ENCODE measurements around the gene SSBP1.
"Not testable (repeated sequence)": the region's sequence is repeated elsewhere in the genome, so short reads cannot be mapped to it uniquely, and the experiment has no call there.

SSBP1 gene

DNA sequence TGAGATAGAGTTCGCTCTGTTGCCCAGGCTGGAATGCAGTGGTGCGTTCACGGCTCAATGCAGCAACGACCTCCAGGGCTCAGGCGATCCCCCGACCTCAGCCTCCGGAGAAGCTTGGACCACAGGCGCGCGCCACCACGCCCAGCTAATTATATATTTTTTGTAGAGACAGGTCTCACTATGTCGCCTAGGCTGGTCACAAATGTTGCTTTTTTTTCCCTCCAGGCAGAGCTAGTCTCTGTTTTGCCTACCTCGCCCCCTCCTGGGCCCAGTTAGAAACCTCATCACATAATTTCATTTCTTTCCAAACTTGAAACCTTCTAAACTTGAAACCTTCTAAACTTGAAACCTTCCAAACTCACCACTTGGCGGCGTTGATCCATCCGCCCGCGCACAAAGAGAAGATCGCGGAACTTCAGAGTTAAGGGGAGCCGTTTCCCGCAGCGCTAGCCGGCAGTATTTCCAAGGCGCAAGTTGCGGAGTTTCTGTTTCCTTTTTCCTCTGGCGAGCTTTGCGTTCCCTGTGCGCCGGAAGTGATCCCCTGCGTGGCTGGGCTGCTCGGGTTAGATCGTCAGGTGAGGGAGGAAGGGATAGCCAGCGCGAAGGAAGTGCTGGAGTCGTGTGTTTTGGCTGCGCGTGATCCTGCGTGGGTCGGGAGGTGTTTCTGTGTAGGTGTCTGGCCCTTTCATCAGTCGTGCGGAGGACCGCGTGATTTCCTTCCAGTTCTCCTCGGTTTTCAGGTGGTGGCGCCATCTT is at the start of gene SSBP1:
Gene SSBP1 (plus strand): TSS at position 523 of the 756 bp plus-strand sequence. CDS start 809 bp downstream, outside the sequence.
- no peaks in the 10 kb centered on the region for H3K27me3 ChIP-seq (ENCODE audit: control insufficient read depth, insufficient read depth, low read length)
- no peaks in the 10 kb centered on the region for H3K9me3 ChIP-seq (ENCODE audit: control insufficient read depth, insufficient read depth, low read depth, low read length)
- H3K9ac ChIP-seq (ENCODE audit: low read length): peak within 1 kb of the TSS; percentile 90

GRCh38 chr7:141689072-141689825 is 48.9 kb upstream of the SSBP1 start:
- not testable (repeated sequence) for H3K27me3 ChIP-seq (ENCODE audit: control insufficient read depth, insufficient read depth, low read length); H3K4me1 ChIP-seq (ENCODE audit: control insufficient read depth, insufficient read depth, low read length)

More for the DNA sequence above, at the start of gene SSBP1:
- Histone ChIP-seq H3K27ac (ENCODE audit: low read depth, low read length) (peak within 1 kb of the TSS; percentile 74), H3K4me3 (ENCODE audit: low read depth, low read length) (peak within 1 kb of the TSS; percentile 87), H3K4me1 (ENCODE audit: control insufficient read depth, insufficient read depth, low read length) (peaks cover 4% of the 10 kb centered on the region), H3K36me3 (ENCODE audit: control insufficient read depth, insufficient read depth, low read length) (peaks cover 38% of the 10 kb centered on the region)

DNA sequence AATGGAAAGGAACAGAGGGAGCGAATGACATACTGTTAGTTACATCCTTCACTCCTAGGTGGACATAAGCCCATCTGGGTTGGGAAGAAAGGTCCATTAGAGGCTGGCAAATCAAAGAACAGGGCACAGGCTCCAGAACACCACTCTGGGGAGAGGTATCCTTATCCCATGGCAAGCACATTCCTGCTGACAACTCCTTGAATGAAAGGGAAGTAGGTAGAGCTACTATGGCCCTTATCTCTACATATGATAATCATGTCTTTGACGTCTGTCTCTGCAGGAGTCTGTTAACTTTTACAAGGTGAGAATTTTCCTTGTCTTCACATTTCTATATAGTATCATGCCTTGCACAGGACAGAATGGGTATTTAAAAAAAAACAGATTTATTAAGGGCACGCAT is 46.6 kb upstream of the SSBP1 start:
- Histone ChIP-seq H3K4me1 (ENCODE audit: control insufficient read depth, insufficient read depth, low read length) (peaks cover 10% of the 10 kb centered on the region), H3K4me3 (ENCODE audit: low read depth, low read length) (no peak overlapping the region)

More at GRCh38 chr7:141689072-141689825, 48.9 kb upstream of the SSBP1 start:
- not testable (repeated sequence) for H3K9me3 ChIP-seq (ENCODE audit: control insufficient read depth, insufficient read depth, low read depth, low read length); H3K27ac ChIP-seq (ENCODE audit: low read depth, low read length); H3K4me3 ChIP-seq (ENCODE audit: low read depth, low read length); H3K9ac ChIP-seq (ENCODE audit: low read length)
- H3K36me3 ChIP-seq (ENCODE audit: control insufficient read depth, insufficient read depth, low read length): peaks cover 13% of the 10 kb centered on the region

DNA sequence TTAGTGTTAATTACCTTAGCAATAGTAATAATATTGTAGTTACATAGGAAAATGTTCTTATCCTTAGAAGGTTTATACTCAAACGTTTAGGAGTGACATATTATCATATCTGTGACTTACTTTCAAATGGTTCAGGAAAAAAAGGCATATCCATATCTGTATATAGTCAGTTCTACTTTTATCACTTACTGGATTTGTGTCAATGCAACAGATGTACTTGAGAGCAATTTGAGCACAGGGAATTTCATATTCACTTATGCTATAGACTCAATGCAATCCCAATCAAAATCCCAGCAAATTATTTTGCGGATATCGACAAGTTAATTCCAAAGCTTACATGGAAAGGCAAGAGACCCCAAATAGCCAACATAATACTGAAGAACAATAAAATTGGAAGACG is 46.2 kb upstream of the SSBP1 start:
- no peaks in the 10 kb centered on the region for H3K36me3 ChIP-seq (ENCODE audit: control insufficient read depth, insufficient read depth, low read length)
- H3K4me1 ChIP-seq (ENCODE audit: control insufficient read depth, insufficient read depth, low read length): peaks cover 10% of the 10 kb centered on the region
- no peak overlapping the region for H3K9ac ChIP-seq (ENCODE audit: low read length)
- no peak overlapping the region for H3K4me3 ChIP-seq (ENCODE audit: low read depth, low read length)
- no peaks in the 10 kb centered on the region for H3K27me3 ChIP-seq (ENCODE audit: control insufficient read depth, insufficient read depth, low read length)
- no peak overlapping the region for H3K27ac ChIP-seq (ENCODE audit: low read depth, low read length)
- H3K9me3 ChIP-seq (ENCODE audit: control insufficient read depth, insufficient read depth, low read depth, low read length): no peaks in the 10 kb centered on the region

More for the DNA sequence above, 46.6 kb upstream of the SSBP1 start:
- H3K27ac ChIP-seq (ENCODE audit: low read depth, low read length): no peak overlapping the region
- H3K27me3 ChIP-seq (ENCODE audit: control insufficient read depth, insufficient read depth, low read length): no peaks in the 10 kb centered on the region
- no peaks in the 10 kb centered on the region for H3K36me3 ChIP-seq (ENCODE audit: control insufficient read depth, insufficient read depth, low read length)
- no peaks in the 10 kb centered on the region for H3K9me3 ChIP-seq (ENCODE audit: control insufficient read depth, insufficient read depth, low read depth, low read length)
- H3K9ac ChIP-seq (ENCODE audit: low read length): no peak overlapping the region

- Histone ChIP-seq H3K9ac (ENCODE audit: low read length) (no peak overlapping the region), H3K27ac (ENCODE audit: low read depth, low read length) (no peak overlapping the region), H3K27me3 (ENCODE audit: control insufficient read depth, insufficient read depth, low read length) (no peaks in the 10 kb centered on the region), H3K36me3 (ENCODE audit: control insufficient read depth, insufficient read depth, low read length) (no peaks in the 10 kb centered on the region), H3K4me3 (ENCODE audit: low read depth, low read length) (no peak overlapping the region), H3K4me1 (ENCODE audit: control insufficient read depth, insufficient read depth, low read length) (peaks cover 15% of the 10 kb centered on the region), H3K9me3 (ENCODE audit: control insufficient read depth, insufficient read depth, low read depth, low read length) (no peaks in the 10 kb centered on the region)
These were observed 45.1 kb upstream of the SSBP1 start for GRCh38 chr7:141693082-141693481.

GRCh38 chr7:141695803-141696289 is 42.3 kb upstream of the SSBP1 start:
- H3K36me3 ChIP-seq (ENCODE audit: control insufficient read depth, insufficient read depth, low read length): no peaks in the 10 kb centered on the region
- no peaks in the 10 kb centered on the region for H3K27me3 ChIP-seq (ENCODE audit: control insufficient read depth, insufficient read depth, low read length)
- peaks cover 23% of the 10 kb centered on the region for H3K4me1 ChIP-seq (ENCODE audit: control insufficient read depth, insufficient read depth, low read length)
- no peak overlapping the region for H3K9ac ChIP-seq (ENCODE audit: low read length)
- H3K9me3 ChIP-seq (ENCODE audit: control insufficient read depth, insufficient read depth, low read depth, low read length): no peaks in the 10 kb centered on the region
- H3K27ac ChIP-seq (ENCODE audit: low read depth, low read length): no peak overlapping the region
- no peak overlapping the region for H3K4me3 ChIP-seq (ENCODE audit: low read depth, low read length)

DNA sequence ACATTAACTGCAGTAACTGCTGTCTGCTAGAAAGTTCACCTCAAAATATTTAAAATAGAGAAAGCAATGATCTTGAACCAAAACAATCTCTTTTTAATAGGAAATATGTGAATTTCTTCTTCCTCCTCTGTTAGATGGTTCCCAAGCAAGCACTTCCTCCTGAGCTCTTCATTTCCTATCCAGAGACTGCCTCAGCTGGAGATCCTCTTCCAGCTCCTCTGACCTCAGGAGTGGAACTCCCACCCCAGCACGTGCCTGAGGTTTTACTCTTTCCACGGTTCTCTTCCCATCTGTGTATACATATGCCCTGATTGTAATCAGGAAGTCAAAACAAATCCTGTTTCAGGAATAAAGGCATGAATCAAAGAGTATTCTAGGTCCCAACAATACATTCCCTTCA is 41.8 kb upstream of the SSBP1 start:
- Histone ChIP-seq H3K36me3 (ENCODE audit: control insufficient read depth, insufficient read depth, low read length) (no peaks in the 10 kb centered on the region), H3K27ac (ENCODE audit: low read depth, low read length) (no peak overlapping the region), H3K9ac (ENCODE audit: low read length) (no peak overlapping the region), H3K27me3 (ENCODE audit: control insufficient read depth, insufficient read depth, low read length) (no peaks in the 10 kb centered on the region), H3K4me3 (ENCODE audit: low read depth, low read length) (no peak overlapping the region), H3K9me3 (ENCODE audit: control insufficient read depth, insufficient read depth, low read depth, low read length) (no peaks in the 10 kb centered on the region), H3K4me1 (ENCODE audit: control insufficient read depth, insufficient read depth, low read length) (peaks cover 21% of the 10 kb centered on the region)

GRCh38 chr7:141697211-141697871 is 40.8 kb upstream of the SSBP1 start:
- Histone ChIP-seq H3K4me3 (ENCODE audit: low read depth, low read length) (no peak overlapping the region), H3K9me3 (ENCODE audit: control insufficient read depth, insufficient read depth, low read depth, low read length) (no peaks in the 10 kb centered on the region), H3K4me1 (ENCODE audit: control insufficient read depth, insufficient read depth, low read length) (peaks cover 15% of the 10 kb centered on the region; the same call in 1 of the 2 replicates), H3K27me3 (ENCODE audit: control insufficient read depth, insufficient read depth, low read length) (peaks cover 2% of the 10 kb centered on the region), H3K27ac (ENCODE audit: low read depth, low read length) (no peak overlapping the region), H3K36me3 (ENCODE audit: control insufficient read depth, insufficient read depth, low read length) (no peaks in the 10 kb centered on the region), H3K9ac (ENCODE audit: low read length) (no peak overlapping the region)

DNA sequence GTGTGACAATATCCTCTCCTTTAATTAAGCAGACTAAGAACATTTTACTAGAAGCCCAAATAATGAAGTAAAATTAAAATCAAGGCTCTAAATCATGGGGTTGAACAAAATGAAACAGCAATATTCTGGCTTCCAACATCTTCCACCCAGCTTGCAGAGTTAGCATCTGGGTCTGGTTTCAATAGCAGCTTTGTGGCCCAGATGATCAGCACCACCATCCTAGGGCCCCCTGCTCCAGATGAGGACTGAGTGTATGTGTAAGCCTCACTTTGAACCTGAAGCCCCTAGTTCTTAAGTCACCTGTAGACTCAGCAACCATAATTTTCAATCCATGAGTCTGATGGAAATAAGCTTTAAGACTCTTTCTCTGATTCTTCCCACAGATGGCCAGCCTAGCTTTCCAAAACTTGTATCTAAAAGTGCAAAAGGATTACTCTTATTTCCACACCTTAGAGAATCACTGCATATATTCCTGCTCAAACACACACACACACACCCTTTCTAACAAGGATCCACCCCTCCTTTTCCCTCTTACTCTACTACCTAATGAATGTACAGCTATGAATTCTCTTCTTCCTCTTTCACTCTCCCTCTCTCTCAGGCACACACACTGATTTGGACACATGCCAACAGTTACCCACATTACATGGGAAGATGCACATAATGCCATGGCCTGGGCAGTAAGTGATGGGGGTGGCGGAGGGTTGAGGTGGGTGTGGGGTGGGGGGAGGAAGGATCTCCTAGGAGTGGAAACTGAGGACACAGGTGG is 39.7 kb upstream of the SSBP1 start:
- Histone ChIP-seq H3K9ac (ENCODE audit: low read length) (no peak overlapping the region), H3K27ac (ENCODE audit: low read depth, low read length) (no peak overlapping the region), H3K36me3 (ENCODE audit: control insufficient read depth, insufficient read depth, low read length) (no peaks in the 10 kb centered on the region), H3K27me3 (ENCODE audit: control insufficient read depth, insufficient read depth, low read length) (peaks cover 13% of the 10 kb centered on the region), H3K9me3 (ENCODE audit: control insufficient read depth, insufficient read depth, low read depth, low read length) (no peaks in the 10 kb centered on the region), H3K4me1 (ENCODE audit: control insufficient read depth, insufficient read depth, low read length) (peaks cover 15% of the 10 kb centered on the region; the same call in 1 of the 2 replicates), H3K4me3 (ENCODE audit: low read depth, low read length) (no peak overlapping the region)

- Histone ChIP-seq H3K36me3 (ENCODE audit: control insufficient read depth, insufficient read depth, low read length) (no peaks in the 10 kb centered on the region), H3K9me3 (ENCODE audit: control insufficient read depth, insufficient read depth, low read depth, low read length) (no peaks in the 10 kb centered on the region), H3K27ac (ENCODE audit: low read depth, low read length) (no peak overlapping the region), H3K9ac (ENCODE audit: low read length) (no peak overlapping the region), H3K27me3 (ENCODE audit: control insufficient read depth, insufficient read depth, low read length) (peaks cover 16% of the 10 kb centered on the region), H3K4me1 (ENCODE audit: control insufficient read depth, insufficient read depth, low read length) (peaks cover 22% of the 10 kb centered on the region; the same call in 1 of the 2 replicates), H3K4me3 (ENCODE audit: low read depth, low read length) (no peak overlapping the region)
These were observed 38.3 kb upstream of the SSBP1 start for GRCh38 chr7:141699860-141700259.

Data from HUES6 (cell line).